HG02763 (cell line): Measurements from ENCODE around the gene BIRC5.

Experiments
- ATAC-seq: cut with Tn5 transposase; IDR thresholded peaks from one replicate; pipeline ENCODE4 v1.9.1; 2021; ENCODE audit warnings: mild to moderate bottlenecking, moderate library complexity; ENCODE audit not compliant: unreplicated experiment

Gene BIRC5

DNA sequence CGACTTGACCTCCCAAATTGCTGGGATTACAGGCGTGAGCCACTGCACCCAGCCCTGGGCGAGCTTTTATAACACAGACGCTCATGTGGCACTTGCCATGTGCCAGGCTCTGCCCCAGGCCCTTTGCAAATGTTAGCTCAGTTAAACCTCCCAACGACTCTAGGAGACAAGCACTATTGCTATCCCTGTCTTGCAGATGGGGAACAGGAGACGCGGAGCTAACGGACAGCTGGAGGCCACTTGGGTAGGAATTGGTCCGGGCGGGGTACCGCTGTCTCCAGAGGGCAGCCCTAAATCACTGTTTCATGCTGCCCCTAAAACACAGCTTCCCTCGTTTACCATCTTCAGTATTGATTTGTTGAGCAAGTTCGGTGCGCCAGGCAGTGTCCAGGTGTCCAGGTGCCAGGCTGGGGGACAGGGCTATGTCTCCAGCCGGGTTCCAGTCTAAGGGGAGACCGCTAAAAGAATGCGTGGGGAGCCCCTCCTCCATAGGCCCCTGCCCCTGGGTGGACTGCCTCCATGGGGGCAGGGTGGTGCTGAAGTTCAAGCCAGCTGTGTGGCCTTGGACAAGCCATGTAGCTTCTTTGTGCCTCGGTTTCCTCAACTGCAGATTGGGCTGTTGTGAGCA is 41.1 kb downstream of the BIRC5 start:
- no peak for ATAC-seq

DNA sequence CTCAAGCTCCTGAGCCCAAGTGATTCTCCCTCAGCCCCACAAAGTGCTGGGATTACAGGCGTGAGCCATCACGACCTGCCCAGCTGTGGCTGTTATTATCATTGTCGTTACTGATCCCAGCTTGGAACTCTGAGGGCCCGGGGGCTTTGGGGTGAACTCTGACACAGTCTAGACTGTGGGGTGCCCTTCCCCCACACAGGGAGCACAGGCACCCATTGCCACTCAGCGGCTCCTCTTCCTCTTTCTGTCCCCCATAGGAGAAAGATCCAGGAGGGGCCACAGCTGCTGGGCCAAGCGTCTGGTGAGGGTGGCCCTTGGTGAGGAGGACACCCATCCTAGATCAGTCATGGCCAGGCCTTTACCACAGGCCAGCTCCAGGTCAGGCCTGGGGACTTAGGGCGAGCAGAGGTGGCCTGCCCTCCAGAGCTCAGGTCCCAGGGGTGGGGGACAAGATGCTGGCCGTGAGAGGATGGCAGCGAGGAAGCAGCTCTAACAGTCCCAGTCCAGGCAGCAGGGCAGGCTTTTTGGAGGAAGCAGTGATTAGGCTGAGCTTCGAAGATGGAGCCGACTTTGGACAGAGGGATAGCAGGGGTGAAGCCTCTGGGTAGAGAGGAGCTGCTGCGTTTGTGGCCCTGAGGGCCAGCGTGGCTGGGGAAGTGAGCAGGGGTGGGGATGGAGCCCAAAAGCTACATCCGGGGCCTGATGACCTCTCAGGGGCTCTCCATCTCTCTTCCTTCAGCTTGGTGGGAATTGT is 42.1 kb downstream of the BIRC5 start:
- ATAC-seq: no peak

DNA sequence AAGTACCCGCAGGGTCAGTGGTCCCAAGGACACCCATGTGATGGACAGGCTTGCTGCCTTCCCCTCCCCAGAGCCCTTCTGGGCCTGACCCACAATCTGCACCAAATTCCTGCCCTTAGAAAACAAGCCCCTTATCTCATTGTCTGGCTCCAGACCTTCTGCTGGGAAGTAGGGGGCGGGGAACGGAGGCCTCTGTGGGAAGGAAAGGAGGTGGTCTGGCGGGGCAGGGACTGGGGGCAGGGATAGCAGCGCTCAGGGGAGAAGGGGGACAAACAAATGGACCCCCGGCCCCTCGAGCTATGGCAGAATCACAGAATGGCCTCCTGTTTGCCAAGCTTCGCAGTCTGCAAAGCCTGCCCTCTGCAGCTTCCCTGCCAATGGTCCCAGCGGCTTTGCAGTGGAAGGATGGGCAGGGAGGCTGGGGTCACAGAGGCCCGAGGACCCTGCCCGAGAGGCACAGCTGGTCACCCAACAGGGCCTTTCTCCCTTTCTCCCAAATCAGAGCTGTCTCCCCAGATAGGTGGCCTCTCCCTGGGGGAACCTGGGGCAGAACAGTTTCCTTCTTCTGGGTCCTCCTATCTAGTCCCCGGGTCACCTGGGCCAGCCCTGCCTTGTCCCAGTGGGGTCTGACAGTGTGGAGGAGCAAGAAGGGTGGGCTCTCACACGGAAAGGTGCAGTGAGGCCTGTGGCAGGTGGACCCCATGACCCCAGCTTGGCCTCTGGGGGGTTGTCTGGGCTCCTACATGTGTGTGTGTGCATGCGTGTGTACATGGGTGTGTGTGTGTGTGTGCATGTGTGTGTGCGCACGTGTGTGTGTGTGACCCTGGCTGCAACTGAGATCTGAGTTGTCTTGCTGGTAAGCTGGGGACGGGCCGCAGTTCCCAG is 42.9 kb downstream of the BIRC5 start:
- ATAC-seq: no peak

DNA sequence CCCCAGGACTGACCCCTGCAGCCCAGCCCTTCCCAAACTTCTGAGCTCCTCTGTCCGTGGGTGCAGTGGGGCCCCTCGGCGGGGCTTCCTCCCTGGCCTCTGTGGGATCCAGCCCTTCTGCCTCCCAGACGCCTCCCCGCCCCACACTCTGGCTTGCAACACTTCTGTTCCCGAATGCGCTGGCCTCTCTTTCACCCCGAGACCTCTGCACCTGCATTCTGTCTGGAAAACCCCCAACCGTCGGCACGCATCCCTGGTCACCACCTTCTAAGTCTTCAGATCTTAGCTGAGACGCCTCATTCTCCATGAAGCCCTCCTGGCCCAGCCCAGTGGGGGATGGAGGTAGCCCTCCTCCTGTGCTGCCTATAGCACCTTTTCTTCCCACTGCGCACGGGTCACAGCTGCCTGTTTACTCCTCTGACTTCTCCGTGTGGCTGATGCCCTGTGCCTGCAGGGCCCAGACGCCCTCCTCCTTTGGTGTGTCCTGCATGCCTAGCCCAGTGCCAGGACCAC is 43.8 kb downstream of the BIRC5 start:
- ATAC-seq: no peak

DNA sequence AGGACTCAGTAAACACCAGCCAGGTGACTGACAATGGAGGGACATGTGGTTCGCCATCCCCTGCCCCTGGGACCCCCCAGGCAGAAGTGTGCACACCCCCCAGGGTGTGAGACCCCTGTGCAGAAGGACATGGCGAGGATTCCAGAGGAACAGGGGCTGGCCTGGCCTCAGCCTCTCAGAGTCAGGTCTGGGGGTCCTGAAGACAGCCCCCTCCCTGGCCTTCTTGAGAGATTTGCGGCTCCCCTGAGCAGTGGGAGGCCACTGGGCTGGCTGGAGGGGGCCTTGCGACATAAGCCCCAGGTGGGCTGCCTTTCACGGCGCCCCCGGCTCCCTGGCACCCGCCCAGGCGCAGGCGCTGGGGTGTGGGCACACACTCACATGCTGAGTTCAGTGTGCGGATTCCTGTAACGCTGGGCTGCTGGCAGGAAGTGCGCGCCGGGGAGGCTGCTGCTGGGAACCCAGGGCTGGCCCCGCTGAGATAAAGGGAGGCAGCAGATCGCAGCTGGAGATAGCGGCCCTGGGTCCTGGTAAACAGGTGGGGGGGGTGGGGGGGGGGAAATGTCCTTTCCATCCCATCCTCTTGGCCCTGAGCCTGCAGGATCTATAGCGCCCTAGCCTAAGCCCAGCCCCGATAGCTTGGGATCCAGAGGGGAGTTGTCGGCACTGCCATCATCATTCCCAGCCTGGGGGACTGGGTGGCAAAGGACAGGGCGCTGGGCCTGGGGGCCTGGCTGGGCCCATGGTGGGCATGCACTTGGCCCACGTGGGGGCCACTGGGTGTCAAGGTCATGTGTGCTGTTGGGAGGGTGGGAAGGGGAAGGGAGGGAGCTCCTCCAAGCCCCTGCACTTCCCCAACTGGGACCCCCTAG is 44.5 kb downstream of the BIRC5 start:
- ATAC-seq: no peak

DNA sequence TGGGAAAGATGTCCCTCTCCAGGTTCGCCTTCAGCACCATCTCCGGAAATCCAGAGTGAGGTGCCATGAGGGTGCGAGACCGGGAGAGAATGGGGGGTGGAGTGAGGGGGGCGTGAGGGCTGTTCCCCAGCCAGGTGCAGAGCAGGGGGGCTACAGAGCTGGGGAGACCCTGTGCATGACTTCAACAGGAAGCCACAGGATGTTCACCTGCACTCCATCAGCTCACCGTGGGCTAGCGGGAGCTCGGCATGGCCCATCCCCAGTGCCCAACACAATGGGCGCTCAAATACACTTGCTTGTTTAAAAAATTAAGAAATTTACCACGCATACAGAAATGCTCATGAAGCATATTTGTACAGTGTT is 45.1 kb downstream of the BIRC5 start:
- ATAC-seq: no peak

DNA sequence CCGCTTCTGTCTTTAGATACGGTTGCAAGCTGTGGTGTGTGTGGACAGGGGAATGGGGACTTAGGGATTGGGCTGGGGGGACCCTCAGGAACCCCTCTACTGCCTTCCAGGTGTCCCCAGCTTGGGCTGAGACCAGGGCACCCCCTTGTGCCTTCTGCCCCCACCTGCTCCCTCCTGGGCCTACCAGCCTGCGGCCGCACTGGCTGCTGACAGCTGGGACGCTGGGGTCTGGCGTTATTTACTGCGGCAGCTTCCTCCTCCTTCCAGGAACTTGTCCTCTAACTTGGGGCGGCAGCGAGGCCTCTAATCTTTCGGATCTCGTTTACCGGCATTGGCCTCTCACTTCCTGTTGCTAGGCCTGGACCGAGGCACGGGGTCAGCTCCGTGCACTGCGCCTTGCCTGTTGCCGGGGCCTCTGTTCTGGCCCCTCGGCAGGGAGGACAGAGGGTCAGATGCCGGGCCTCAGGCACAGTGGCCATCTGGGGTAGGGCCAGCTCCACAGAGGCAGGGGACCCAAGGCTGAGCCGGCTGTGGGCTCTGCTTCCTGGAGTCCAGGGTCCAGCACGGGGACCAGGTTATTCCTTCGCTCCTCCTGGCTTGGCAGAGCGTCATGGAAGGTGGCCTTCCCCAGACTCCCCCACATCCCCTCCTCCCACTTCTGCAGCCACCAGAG is 49.1 kb downstream of the BIRC5 start:
- ATAC-seq: no peak

DNA sequence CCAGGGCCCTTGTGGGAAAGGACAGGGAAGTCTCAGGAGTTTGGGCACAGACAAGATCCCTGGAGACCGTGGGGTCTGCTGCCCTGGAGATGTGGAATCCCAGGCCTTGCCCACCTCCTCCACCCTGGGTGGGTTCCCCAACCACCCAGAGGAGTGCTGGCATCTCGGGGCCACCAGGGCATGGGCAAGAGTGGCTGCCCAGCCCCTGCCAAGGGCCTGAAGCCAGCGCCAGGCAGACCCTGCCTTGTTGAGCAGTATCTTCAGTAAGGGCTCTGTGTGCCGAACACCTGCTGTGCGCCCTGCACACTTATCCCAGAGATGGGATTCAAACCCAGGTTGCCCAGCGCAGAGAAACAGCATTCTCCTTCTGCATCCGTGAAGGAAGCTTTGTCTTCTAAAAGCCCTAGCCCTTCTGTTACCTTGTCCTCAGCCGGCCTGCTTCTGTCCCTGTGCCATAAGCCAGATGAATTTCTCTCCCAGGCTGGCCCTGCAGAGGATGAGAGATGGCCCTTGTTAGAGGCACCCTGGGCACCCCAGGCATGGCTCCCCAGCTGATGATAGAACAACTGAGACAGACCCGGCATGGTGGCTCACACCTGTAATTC is 49.8 kb downstream of the BIRC5 start:
- no peak for ATAC-seq

DNA sequence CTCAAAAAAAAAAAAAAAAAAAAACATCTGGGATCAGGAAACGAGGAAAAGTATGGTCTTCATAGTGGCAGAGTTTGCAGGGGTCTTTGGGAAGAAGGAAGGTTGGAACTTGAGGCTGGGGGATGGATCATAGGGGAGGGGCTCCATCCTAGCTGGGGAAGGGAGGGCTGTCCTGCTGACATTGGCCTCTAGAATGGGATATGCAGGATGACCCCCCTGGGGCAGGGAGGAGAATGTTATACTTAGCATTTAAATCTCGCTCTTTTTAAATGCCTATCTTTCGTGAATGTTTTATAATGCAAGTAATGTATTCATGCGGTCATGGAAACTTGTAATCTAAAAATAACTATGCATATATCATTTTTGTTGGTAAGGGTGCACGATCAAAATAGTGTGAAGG is 50.5 kb downstream of the BIRC5 start:
- ATAC-seq: no peak

DNA sequence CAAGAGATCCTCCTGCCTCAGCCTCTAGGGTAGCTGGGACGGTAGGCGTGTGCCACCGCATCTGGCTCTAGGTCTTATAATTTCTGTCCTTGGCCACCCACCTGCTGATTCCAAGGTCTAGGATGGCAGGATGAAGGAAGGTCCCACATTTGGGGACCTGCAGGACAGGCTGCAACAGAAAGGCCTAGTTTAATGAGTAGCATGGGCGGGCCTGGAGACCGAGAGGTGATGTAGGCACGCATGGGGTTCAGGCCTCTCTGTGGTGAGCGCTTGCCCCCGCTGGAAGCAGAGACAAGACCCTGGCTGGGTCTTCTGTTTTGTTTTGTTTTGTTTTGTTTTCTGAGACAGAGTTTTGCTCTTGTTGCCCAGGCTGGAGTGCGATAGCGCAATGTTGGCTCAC is 51.1 kb downstream of the BIRC5 start:
- ATAC-seq: no peak

DNA sequence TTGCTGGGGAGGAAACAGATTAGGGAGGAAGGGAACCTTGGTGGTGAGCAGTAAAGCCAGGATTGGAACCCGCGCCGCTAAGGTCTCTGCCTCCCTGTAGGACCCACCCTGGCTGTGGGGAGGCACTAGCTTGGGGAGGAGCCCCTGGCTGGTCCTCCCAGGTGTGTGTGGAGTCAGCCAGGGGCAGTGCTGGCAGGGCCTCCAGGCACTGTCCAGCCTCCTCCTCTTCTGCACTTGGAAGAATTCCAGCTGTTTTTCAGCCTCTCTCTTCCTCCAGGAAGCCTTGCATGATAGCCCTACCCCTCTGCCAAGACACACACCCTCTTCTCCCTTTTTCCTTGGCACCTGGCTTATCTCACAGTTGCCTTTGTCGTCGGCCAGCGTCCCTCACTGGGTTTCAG is 52.2 kb downstream of the BIRC5 start:
- no peak for ATAC-seq

DNA sequence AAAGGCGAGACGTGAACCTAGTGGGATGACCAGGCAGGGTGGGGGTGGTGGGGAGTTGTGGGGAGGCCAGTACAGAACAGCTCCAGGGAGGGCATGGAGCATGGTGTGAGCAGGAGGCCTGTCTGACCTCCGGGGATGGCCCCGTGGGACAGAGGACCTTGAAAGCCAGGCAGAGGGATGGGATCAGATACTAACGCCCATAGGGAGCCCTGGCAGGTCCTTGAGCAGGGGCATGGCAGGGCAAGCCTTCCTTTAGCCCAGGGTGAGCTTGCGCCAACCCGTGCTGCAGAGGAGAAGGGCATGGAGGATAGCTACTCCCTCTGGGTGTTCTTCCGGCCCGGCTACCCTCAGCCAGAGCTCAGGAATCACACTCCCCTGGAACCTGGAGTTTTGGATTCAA is 52.7 kb downstream of the BIRC5 start:
- ATAC-seq: no peak

DNA sequence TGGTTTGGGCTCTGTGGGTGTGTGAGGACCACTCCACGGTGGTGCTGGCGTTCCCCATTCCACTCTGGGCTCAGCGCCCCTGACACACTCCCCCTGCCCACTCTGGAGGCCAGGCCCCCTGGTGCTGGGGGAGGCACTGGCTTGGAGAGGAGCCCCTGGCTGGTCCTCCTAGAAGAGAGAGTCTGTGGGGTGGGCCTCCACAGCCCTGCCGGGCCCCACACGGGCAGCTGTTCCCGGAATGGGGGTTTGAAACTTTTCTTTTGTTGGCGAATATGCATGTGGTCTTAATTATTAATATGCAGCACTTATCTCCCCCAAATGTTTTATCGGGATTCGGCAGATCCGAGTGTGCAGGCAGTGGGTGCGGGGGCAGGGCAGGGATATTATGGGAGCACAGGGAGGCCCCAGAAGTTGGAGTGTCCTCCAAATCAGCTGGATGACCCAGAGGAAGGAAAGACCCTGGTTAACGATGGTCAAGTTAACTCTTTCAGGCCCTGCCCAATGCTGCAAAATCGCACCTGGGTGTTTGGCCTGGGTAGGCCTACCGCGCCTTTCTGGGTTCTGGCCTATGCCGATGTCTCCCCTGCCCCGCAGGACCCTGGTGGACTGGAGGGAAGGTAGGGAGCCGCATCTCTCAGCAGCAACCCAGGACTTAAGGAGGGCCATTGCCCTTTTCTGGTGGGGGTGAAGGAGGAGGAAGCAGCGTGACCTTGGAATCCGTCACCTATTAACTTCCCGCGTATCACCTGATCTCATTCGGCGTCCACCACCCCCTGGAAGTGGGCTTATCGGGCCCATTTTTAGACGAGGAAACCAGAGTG is 53.4 kb downstream of the BIRC5 start:
- no peak for ATAC-seq

DNA sequence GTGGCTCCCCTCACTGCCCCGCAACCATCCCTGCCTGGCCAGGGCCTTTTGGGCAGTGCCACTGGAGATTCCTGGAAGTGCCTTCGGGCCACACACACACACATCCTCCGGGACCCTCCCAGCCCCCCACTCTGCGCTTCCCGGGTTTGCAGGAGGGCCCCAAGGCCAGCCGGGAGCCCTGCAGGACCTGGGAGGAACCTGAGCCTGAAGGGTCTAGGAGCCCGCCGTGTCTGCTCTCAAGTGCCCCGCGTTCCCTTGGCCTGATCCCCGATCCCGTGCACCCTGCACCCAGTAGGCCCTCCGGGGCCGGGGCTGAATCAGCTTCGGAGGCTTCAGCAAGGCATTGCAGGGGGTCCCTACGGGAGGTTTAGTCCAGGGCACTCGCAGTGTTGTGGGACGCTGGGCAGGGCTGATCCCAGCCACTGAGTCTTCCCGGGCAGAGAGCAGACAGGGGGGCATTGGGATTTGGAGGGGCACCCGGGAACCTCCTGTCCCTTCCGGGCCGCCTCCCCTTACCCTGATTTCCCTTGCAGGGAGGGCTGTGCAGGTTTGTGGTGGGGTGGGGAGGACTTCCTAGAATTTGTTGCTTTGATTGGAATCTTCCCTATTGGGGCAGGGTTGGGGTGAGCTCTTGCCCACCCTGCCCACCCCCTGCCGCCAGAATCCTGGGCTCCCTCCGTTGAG is 54.3 kb downstream of the BIRC5 start:
- no peak for ATAC-seq

DNA sequence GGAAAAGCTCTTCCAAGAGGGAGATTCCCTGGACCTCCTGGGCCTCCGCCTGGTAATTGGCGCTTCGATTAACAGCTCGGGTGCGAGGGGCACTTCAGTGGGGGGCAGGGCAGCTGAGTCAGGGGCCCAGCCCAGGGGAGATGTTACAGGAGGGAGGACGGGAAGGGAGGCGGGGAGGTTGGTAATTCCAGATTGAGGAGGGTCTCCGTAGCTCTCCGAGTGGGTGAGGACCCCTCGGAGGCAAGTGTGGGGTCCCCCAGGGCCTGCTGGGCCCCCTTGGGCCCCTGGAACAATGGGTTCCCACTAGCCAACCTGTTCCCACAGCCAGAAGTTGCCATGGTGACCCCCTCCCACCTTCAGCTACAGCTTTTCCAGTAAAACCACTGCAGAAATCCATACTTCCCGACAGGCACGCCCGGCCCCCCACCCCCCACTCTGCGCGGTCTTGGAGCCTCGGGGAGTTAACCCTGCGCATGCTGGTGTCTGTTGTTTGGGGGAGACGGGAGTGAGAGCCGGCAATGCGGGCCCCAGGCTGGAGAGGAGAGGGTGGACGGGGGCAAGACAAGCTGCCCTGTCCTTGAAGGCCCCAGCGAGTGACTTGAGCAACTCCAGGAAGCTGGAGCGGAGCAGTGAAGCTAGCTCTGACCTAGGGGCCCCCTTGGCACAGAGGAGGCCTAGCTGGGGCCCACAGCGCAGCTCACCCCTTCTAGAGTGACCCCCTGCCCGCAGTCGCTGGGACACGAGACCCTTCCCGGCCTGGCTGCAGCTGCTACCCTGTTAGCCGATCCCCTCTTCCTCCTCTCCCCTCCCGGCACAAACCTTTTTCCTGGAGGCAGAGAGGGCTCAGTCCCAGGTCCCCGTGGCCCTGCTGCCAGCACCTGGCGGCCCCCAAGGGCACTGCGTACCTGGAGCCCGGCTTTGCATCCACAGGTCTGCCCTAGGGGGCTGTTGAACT is 55.2 kb downstream of the BIRC5 start:
- no peak for ATAC-seq

DNA sequence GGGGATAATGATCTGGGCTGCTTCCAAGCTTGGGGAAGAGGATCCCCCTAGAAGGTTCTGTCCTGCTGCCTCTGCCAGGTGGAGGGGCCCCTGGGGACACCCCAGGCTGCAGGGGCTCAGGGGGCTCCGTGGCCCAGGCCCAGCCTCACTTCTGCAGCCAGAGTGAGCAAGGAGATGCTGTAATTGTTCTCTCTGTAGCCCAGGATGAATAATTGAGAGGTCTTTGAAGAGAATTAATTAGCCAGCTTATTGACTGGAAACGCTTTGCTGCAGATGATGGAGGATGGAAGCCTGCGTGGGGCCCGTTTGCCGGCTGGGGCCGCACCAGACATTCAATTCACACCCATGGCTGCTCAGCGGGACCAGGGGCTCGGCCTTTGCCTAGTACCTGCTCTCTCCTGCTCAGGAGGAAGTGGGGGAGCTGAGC is 55.9 kb downstream of the BIRC5 start:
- ATAC-seq: no peak
